GM18951 (cell line): ENCODE data around the gene SPRR2D.
"Not testable (repeated sequence)": the region's sequence is repeated elsewhere in the genome, so short reads cannot be mapped to it uniquely, and the experiment has no call there.

Experiments
- POLR2A ChIP-seq: IDR thresholded peaks from 4 replicates; pipeline ENCODE4 v1.6.1; 2011; ENCODE audit warnings: mild to moderate bottlenecking; ENCODE audit not compliant: insufficient read length, insufficient read depth; ENCODE audit errors: extremely low read depth
- in situ Hi-C: fragments of 300-500 bp; cut with MboI; formaldehyde crosslinking; loops from one replicate; pipeline ENCODE4 v1.12.0; 2022; ENCODE audit warnings: low sequenced_read_pairs, mixed read lengths, inconsistent platforms; ENCODE audit not compliant: unreplicated experiment

The SPRR2D gene

DNA sequence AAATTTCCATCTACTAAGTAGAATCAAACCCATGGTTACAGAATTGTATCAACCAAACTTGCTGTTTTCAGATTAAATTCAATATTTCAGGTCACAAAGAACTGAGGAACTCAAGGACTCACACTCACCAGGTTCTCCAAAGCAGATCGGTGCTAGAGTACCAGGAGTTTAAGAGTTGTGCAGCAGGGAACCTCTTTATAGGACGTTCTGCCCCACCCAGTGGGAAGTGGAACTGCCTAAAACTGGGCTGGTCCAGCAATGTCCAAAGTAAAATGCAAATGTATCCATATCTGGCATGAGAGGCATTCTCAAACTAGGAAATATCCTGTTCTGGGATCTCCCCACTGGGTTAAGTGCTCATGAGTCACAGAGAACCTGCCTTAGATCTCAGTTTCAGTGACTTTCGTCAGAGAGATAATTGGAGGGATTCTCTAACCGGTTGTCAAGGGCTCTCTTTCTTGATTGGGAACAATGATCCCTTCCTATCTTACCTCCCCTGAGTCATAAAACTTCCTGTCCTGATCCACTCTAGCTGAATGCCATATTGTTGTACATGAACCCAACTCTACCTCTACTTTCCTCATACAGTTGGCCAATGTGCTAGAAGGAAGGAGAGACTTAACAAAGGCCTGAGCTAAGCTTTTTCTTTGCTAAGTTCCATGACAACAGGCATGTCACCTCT, at the start of gene SPRR2D:
TSS of gene SPRR2D (minus strand) at position 171 of the 682 bp plus-strand sequence. CDS start 774 bp downstream, outside the sequence.
- no peak for TF ChIP-seq POLR2A
- in situ Hi-C loops, result no loop called here

DNA sequence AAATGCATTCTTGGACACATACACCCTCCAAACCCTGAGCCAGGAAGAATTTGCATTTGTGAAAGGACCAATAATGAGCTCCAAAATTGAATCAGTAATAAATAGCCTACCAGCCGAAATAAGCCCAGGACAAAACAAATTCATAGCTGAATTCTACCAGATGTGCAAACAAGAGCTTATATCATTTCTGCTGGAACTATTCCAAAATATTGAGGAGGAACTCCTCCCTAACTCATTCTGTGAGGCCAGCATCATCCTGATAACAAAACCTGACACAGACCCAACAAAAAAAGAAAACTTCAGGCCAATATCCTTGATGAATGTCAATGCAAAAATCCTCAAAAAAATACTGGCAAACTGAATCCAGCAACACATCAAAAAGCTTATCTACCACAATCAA, 46.7 kb upstream of the SPRR2D start:
- no peak for TF ChIP-seq POLR2A
- in situ Hi-C loops, result no loop called here

- in situ Hi-C loops, result no loop called here
- TF ChIP-seq POLR2A, result no peak
Observed at GRCh38 chr1:153081736-153082135, 40.8 kb upstream of the SPRR2D start.

DNA sequence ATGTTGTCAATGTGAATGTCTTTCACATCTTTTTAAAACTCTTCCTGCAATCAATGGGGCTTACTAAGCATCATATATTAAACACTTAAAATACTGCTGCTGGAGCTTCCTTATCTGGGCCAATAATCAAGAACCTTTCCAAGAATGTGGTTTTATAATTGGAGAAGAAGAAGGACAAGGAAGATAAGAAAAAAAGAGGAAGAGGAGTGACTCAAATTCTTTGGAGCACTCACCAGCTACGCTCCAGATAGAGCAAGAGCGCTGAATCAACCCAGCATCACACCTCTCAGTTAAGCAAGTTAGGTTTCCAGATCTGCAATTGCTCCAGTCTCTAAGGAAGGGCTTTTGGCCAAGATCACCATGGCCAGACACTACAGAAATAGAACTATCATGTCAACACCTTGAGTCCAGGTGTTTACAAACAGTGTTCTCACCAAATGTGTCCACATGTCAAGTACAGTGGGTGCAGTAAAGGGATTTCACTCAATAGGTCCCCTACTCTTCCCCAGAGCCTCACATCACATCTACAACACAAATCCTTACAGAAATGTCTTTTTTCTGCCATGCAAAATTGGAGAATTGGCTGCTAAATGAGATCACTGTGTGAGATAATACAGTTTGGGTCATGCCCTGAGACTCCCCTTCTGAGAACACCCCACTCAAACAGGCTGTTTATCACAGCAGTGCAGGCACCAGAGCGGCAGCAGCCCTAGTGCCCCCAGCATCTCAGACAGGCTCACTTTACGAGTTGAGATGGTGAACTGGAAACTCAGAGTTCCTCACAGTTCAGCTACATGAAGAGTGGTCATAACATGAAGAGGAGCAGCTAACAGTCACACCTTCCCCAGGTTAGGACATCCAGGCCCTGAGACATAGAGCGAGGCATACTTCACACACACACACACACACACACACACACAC, 32.1 kb upstream of the SPRR2D start:
- in situ Hi-C loops, result no loop called here
- no peak for TF ChIP-seq POLR2A

DNA sequence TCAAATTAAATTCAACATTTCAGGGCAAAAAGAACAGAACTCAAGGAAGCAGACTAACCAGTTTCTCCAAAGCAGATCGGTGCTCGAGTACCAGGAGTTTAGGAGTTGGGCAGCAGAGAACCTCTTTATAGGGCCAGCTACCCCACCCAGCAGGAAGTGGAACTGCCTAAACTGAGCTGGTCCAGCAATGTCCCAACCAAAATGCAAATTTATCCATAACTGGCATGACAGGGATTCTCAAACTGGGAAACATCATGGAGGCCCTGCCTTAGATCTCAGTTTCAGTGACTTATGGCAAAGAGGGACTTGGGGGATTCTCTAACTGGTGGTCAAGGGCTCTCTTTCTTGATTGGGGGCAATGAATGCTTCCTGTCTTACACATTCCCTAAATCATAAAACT, 30.6 kb upstream of the SPRR2D start, which contains the start of gene SPRR2B:
TSS of gene SPRR2B (minus strand) at position 101 of the 400 bp plus-strand sequence. CDS start 772 bp downstream, outside the sequence.
- TF ChIP-seq POLR2A, result no peak
- in situ Hi-C loops, result no loop called here

GRCh38 chr1:153070243-153070642, 29.3 kb upstream of the SPRR2D start:
- TF ChIP-seq POLR2A, result no peak
- in situ Hi-C loops, result no loop called here

DNA sequence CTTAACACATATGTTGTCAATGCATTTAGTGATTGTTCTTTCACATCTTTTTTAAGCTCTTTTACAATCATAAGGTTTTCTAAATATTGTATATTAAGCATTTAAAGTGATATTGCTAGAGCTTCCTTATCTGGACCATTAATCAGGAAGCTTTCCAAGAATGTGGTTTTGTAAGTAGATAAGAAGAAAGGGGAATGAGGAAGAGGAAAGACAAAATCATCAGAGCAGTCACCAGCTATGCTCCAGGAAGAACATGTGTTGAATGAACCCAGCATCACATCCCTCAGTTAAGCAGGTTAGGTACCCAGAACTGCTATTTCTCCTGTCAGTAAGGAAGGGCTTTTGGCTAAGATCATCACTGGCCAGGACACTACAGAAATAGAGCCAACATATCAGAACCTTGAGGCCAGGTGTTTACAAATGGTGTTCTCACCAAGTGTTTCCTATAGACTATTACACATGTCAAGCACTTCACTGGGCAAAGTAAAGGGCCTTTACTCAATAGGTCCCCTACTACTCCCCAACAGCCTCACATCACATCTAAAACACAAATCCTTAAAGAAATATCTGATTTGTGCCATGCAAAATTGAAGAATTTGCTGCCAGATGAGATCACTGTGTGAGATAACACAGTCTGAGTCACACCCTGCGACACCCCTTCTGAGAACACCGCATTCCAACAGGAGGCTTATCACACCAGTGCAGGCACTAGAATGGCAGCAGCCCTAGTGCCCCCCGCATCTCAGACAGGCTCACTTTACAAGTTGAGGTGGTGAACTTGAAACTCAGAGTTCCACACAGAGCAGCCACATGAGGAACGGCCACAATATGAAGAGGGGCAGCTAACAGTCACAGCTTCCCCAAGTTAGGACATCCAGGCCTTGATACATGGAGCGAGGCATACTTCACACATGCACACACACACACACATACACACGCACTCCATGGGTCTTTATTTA, 18.2 kb upstream of the SPRR2D start:
- no peak for TF ChIP-seq POLR2A
- in situ Hi-C loops, result no loop called here

GRCh38 chr1:153058154-153058553, 17.2 kb upstream of the SPRR2D start:
- in situ Hi-C loops, result no loop called here
- TF ChIP-seq POLR2A, result no peak

- in situ Hi-C loops, result no loop called here
- no peak for TF ChIP-seq POLR2A
Observed at GRCh38 chr1:153057375-153057774, 16.5 kb upstream of the SPRR2D start, which contains the start of gene SPRR2A. TSS of gene SPRR2A (minus strand) at chr1:153057512. CDS start at chr1:153056735, 777 bp downstream.

GRCh38 chr1:153056111-153056510, 15.2 kb upstream of the SPRR2D start:
- in situ Hi-C loops, result not testable (repeated sequence)

GRCh38 chr1:153049211-153049610, 8.3 kb upstream of the SPRR2D start:
- in situ Hi-C loops, result no loop called here
- TF ChIP-seq POLR2A, result no peak

- in situ Hi-C loops, result no loop called here
- TF ChIP-seq POLR2A, result no peak
Observed at GRCh38 chr1:153035211-153035610, 5.7 kb downstream of the SPRR2D start.
